ENCODE results near the gene ZFPL1.

ZFPL1 gene

DNA sequence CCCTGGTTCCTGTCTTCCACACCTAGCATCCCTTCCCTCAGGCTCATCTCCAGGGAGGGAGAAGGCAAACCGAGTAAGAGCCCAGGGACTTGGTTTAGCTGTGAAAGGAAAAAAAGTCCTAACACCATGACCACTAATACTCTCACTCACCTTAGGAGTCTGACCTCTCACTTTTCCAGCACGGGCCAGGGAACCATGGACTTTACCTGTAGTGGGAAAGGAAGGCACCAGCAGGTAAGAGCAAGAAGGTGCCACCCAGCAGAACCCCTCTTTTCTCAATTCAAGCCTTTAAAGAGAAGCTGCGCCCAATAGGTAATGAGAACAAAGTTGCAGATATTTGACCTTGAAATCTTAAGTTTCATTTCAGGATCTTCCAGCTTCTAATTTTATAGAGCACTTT, 36.8 kb downstream of the ZFPL1 start:
- Histone ChIP-seq H3K9me3 (ENCODE audit: control insufficient read depth, insufficient read depth, low read length) (no peaks in the 10 kb centered on the region), H3K4me1 (ENCODE audit: control insufficient read depth, insufficient read depth, low read length) (no peaks in the 10 kb centered on the region), H3K27me3 (ENCODE audit: control insufficient read depth, insufficient read depth, low read length) (no peaks in the 10 kb centered on the region), H3K36me3 (ENCODE audit: control insufficient read depth, insufficient read depth, low read length) (peaks cover 43% of the 10 kb centered on the region), H3K9ac (ENCODE audit: low read depth, low read length) (no peak overlapping the region), H3K4me3 (ENCODE audit: low read depth, low read length) (peak overlapping the region; percentile 100)

DNA sequence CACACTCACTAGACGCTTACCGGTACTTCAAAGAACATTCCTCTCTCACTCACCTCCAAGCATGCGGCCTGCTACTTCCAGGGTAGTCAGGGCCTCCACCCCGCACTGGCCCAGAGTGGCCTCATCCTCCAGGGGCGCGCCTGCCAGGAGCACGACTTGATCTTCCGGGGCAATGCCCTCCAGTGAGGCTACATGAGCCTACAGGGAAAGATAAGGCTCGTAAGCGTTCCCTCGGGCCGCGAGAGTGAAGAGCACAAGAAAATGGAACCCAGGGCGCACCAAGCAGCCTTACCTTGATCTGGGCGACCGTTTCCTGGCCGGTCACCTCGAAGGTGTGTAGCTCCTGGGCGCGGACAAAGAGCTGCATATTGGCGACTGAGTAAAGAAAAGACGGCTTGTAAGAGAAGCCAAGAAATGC, 37.4 kb downstream of the ZFPL1 start:
- peaks cover 44% of the 10 kb centered on the region for H3K36me3 ChIP-seq (ENCODE audit: control insufficient read depth, insufficient read depth, low read length)

DNA sequence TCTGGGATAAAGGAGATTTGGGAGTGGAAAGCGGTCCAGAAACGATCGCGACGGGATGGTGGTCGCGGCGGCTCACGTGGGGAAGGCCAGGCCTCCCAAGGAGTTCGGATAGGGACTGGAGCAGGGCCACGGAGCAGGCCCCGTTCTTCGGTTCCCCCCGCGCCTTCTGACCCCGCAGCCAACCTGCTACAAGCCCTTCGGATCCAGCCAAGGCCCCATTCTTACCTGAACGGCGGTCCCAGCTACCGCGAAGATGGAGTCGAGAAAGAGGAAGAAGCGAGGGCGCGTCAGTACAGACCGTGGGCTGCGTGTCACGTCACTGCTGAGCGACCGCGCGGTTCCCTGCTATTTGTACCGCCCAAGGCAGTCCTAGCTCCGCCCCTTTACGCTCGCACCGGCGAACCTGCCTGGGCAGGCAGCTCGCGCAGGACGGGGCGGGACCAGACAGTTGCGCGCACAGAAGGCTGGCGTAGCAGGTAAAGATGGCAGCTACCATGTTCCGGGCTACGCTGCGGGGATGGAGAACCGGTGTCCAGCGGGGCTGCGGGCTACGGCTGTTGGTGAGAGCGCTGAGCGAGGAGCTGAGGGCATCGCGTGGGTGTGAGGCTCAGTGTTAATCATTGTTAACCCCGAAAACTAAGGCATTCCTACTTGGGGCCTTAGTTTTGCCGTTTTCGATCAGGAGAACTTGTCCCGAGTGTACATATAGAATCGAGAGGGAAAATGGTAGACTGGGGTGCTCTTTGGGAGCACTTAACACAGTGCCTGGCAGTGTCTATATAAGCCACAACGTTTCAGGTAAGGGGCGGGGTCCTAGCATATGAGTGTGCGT, 38.1 kb downstream of the ZFPL1 start, which contains the start of the genes FAU and MRPL49:
Gene FAU (minus strand): TSS at position 270 of the 832 bp plus-strand sequence. CDS start 321 bp downstream, outside the sequence.
Gene MRPL49 (plus strand): TSS at position 457 of the 832 bp plus-strand sequence. CDS start 26 bp downstream, at position 483.
- Histone ChIP-seq H3K36me3 (ENCODE audit: control insufficient read depth, insufficient read depth, low read length) (peaks cover 49% of the 10 kb centered on the region), H3K4me3 (ENCODE audit: low read depth, low read length) (peak within 1 kb of the TSS; percentile 100), H3K27me3 (ENCODE audit: control insufficient read depth, insufficient read depth, low read length) (no peaks in the 10 kb centered on the region), H3K9me3 (ENCODE audit: control insufficient read depth, insufficient read depth, low read length) (no peaks in the 10 kb centered on the region), H3K4me1 (ENCODE audit: control insufficient read depth, insufficient read depth, low read length) (no peaks in the 10 kb centered on the region), H3K9ac (ENCODE audit: low read depth, low read length) (peak within 1 kb of the TSS; percentile 98)

More for the DNA sequence above, 37.4 kb downstream of the ZFPL1 start:
- no peaks in the 10 kb centered on the region for H3K4me1 ChIP-seq (ENCODE audit: control insufficient read depth, insufficient read depth, low read length)
- H3K9ac ChIP-seq (ENCODE audit: low read depth, low read length), result peak overlapping the region; percentile 98
- no peaks in the 10 kb centered on the region for H3K27me3 ChIP-seq (ENCODE audit: control insufficient read depth, insufficient read depth, low read length)
- no peaks in the 10 kb centered on the region for H3K9me3 ChIP-seq (ENCODE audit: control insufficient read depth, insufficient read depth, low read length)
- H3K4me3 ChIP-seq (ENCODE audit: low read depth, low read length), result peak overlapping the region; percentile 100

DNA sequence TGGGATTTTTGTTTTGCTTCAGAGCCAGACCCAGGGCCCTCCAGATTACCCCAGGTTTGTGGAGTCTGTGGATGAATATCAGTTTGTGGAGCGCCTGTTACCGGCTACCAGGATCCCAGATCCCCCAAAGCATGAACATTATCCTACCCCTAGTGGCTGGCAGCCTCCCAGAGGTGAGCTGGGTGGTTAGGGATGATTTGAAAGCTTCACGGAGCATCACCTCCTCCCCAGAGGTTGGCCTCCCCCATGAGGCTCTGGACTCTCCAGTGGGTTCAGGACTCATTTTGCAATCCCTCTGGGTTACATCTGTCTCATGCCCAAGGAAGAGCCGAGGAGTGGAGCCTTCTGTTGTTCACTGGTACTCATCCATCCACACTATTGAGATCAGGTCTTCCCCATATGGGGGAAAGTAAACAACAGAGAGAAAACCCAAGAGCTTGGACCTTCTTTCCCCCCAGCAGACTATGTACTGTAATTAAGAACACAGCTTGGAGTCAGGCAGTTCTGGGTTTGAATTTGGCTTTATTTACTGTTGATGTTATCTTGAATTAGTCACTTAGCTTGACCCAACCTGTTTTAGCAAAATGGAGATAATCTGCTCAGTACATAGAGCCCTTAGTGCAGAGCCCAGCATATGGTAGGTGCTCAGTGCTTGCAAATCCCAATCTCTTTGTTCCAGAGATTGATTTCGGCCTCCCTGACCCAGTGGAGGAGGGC, 40.6 kb downstream of the ZFPL1 start:
- no peaks in the 10 kb centered on the region for H3K4me1 ChIP-seq (ENCODE audit: control insufficient read depth, insufficient read depth, low read length)

DNA sequence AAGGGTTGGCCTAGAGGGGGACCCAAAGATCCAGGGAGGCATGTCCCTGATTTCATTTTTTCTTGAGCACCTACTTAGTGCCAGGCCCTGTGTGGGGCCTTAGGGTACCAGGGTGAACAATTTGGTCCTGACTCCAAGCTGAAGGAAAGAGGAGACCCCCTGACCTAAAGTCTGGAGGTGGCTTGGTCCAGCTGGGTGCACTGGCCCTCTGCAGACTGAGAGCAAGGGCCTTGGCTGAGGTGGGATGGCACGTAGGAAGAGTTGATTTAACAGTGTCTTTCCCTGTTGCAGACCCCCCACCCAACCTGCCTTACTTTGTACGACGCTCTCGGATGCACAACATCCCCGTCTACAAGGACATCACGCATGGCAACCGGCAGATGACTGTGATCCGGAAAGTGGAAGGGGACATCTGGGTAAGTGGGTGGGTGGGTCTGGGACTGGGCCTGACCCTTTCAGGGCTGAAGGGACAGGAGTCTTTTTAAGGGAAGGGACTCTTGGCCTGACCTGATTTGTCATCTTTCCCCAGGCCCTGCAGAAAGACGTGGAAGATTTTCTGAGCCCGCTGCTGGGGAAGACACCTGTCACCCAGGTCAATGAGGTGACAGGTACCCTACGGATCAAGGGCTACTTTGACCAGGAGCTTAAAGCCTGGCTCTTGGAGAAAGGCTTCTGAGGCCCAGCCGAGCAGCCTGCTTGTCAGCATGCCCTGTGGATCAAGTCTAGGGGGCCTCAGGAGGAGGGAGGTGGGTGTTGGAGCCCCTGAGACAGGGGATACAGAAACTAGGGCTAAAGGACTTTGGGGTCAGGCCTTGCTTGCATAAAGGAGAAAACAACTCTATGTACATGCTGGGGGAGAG, 41.4 kb downstream of the ZFPL1 start:
- Histone ChIP-seq H3K27me3 (ENCODE audit: control insufficient read depth, insufficient read depth, low read length) (no peaks in the 10 kb centered on the region), H3K4me1 (ENCODE audit: control insufficient read depth, insufficient read depth, low read length) (no peaks in the 10 kb centered on the region), H3K9me3 (ENCODE audit: control insufficient read depth, insufficient read depth, low read length) (no peaks in the 10 kb centered on the region), H3K36me3 (ENCODE audit: control insufficient read depth, insufficient read depth, low read length) (peaks cover 58% of the 10 kb centered on the region), H3K9ac (ENCODE audit: low read depth, low read length) (no peak overlapping the region), H3K4me3 (ENCODE audit: low read depth, low read length) (no peak overlapping the region)

More for the DNA sequence above, 40.6 kb downstream of the ZFPL1 start:
- H3K9ac ChIP-seq (ENCODE audit: low read depth, low read length), result no peak overlapping the region
- no peak overlapping the region for H3K4me3 ChIP-seq (ENCODE audit: low read depth, low read length)
- no peaks in the 10 kb centered on the region for H3K9me3 ChIP-seq (ENCODE audit: control insufficient read depth, insufficient read depth, low read length)
- H3K36me3 ChIP-seq (ENCODE audit: control insufficient read depth, insufficient read depth, low read length), result peaks cover 58% of the 10 kb centered on the region
- H3K27me3 ChIP-seq (ENCODE audit: control insufficient read depth, insufficient read depth, low read length), result no peaks in the 10 kb centered on the region

DNA sequence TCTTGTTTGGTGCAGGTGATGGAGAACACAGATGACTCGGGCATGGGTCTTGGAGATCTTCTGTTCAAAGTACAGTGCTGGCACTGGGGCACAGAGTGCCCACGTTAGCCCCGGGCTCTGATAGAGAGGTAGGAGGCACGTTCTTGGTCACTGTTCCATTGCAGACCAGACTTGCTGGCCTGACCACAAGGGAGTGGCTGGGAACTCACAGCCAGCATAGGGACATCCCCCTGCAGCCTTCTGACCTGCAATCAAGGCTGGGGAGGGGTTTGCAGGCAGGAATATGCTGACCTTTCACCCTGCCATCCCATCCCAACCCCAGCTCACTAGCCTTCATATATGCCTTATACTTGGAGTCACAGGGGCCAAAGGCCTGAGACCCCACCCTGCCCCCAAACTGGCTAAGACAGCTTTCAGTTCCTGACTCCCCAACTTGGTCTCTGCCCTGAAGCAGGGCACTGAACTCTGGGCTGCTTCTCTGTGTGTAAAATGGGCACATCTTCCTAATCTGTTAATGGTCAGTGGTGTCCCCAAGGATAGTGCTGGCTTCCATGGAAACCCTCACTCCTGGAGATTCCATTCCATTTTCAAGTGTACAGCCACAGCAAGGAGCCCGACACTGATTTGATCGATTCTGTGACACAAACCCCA, 42.7 kb downstream of the ZFPL1 start:
- H3K9ac ChIP-seq (ENCODE audit: low read depth, low read length), result no peak overlapping the region
- H3K9me3 ChIP-seq (ENCODE audit: control insufficient read depth, insufficient read depth, low read length), result no peaks in the 10 kb centered on the region
- H3K36me3 ChIP-seq (ENCODE audit: control insufficient read depth, insufficient read depth, low read length), result peaks cover 64% of the 10 kb centered on the region
- no peaks in the 10 kb centered on the region for H3K4me1 ChIP-seq (ENCODE audit: control insufficient read depth, insufficient read depth, low read length)
- no peak overlapping the region for H3K4me3 ChIP-seq (ENCODE audit: low read depth, low read length)
- no peaks in the 10 kb centered on the region for H3K27me3 ChIP-seq (ENCODE audit: control insufficient read depth, insufficient read depth, low read length)

DNA sequence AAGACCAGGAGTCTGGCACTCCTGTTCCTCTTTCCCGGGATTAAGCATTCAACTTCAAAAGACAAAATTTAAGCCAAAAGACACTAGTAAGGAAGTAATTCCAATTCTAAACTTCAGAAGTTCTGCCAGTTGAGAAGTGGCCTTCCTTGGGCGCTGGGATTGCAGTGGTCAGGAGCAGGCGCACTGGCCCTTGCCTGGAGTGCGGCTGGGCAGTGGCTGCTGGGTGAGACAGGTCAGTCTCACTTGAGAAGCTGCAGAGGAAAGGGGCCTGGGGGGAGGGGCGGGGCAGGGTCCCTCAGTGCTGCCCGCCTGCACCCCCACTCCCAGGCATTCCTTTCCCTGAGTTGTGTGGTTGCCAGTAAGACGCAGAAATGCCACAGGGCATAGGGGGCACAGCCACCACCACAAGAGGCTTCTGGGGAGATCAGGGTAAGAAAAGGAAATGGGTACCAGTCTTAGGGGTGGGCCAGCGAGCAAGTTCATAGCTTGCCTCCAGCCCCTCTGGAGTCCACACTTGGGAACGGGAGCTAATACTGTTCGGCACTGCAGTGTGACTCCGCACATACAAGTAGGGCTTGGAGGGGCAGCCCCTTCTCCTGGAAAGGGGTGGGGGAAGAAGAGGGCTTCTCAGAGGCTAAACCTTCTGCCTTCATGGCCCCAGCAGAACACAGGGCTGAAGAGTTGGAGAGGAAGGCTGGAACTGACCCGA, 43.6 kb downstream of the ZFPL1 start:
- Histone ChIP-seq H3K9me3 (ENCODE audit: control insufficient read depth, insufficient read depth, low read length) (no peaks in the 10 kb centered on the region), H3K9ac (ENCODE audit: low read depth, low read length) (no peak overlapping the region), H3K4me1 (ENCODE audit: control insufficient read depth, insufficient read depth, low read length) (no peaks in the 10 kb centered on the region), H3K36me3 (ENCODE audit: control insufficient read depth, insufficient read depth, low read length) (peaks cover 73% of the 10 kb centered on the region), H3K4me3 (ENCODE audit: low read depth, low read length) (no peak overlapping the region), H3K27me3 (ENCODE audit: control insufficient read depth, insufficient read depth, low read length) (no peaks in the 10 kb centered on the region)

DNA sequence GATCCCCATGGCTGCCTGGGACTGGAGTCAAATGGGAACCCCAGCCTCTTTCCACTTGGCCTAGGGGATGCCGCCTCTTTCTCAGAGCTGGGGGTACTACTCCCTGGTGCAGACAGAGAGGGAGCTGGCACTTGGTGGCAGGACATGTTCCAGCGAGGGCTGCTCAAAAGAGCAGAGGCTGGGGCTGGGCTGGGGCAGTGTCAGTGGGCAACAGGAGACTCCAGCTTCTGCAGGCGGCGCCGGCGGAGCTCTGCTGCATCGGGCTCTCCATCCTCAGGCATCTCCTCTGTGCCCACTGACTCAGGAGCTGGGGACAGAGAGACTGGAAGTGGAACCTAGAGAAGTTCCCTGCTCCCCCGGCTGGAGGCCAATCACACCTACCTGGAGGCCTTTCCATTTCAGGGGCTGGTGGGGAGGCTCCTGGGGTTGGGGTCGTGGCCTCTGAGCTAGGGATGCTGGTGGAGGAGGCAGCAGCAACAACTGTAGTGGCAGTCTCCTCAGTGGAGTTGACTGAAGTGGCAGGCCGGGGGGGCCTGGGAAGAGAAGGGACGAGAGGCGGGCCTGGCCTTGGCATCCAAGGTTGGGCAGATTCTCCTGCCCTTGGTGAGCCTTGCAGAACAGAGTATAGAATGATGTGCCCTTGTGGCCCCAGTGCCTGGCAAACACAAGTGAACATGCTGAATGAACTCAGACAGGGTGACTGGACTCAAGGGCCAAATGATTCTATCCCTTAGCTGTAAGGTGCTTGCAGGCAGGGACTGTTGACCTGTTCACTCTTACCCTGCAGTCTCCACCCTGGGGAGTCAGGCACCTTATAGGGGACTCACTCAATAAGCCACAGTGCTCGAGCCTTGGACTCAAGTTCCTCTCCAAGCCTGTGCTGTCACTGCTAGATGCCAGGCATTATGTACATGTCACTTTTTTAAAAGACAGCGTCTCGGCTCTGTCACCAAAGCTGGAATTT, 44.4 kb downstream of the ZFPL1 start:
- H3K4me1 ChIP-seq (ENCODE audit: control insufficient read depth, insufficient read depth, low read length), result no peaks in the 10 kb centered on the region
- H3K27me3 ChIP-seq (ENCODE audit: control insufficient read depth, insufficient read depth, low read length), result no peaks in the 10 kb centered on the region
- H3K36me3 ChIP-seq (ENCODE audit: control insufficient read depth, insufficient read depth, low read length), result peaks cover 78% of the 10 kb centered on the region
- H3K4me3 ChIP-seq (ENCODE audit: low read depth, low read length), result no peak overlapping the region
- H3K9me3 ChIP-seq (ENCODE audit: control insufficient read depth, insufficient read depth, low read length), result no peaks in the 10 kb centered on the region
- H3K9ac ChIP-seq (ENCODE audit: low read depth, low read length), result no peak overlapping the region

DNA sequence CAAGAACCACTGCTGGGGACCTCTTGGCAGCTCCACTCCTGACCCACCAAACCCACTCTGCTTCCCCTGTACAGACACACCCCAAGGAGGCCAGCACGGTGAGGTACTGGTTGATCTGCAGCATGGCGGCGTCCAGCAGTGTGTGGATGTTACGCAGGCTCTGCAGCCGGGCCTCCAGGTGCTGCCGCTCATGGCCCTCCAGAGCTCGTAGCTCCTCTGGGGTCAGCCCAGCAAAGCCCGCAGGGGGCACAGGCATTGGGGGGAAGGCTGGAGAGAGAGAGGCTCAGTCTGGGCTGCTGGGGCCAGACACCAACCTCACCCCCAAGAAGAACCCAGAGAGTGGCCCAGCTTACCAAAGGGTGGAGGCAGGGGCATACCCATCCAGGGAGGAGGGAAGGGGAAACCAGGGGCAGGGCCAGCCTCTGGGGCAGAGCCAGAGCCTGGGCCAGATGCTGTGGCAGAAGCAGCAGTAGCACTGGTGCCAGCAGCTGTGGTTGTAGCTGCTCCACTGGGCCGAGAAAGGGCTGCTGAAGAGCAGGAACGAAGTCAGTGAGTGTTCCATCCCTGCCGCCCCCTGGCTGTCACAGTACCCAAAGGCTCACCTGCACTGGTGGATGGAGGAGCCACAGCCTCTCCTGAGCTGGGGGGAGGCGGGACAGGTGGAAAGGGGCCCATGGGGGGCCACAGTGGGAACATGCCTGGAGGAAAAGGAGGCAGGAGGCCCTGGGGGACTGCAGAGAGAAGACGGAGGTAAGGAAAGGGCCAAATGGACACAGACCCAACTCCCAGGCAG, 45.8 kb downstream of the ZFPL1 start:
- Histone ChIP-seq H3K36me3 (ENCODE audit: control insufficient read depth, insufficient read depth, low read length) (peaks cover 73% of the 10 kb centered on the region), H3K4me3 (ENCODE audit: low read depth, low read length) (no peak overlapping the region), H3K9ac (ENCODE audit: low read depth, low read length) (no peak overlapping the region), H3K27me3 (ENCODE audit: control insufficient read depth, insufficient read depth, low read length) (no peaks in the 10 kb centered on the region), H3K9me3 (ENCODE audit: control insufficient read depth, insufficient read depth, low read length) (no peaks in the 10 kb centered on the region), H3K4me1 (ENCODE audit: control insufficient read depth, insufficient read depth, low read length) (no peaks in the 10 kb centered on the region)
